PC-3 (cell line): ENCODE results near the gene CLEC18C.
"Not testable (repeated sequence)": the region's sequence is repeated elsewhere in the genome, so short reads cannot be mapped to it uniquely, and the experiment has no call there.

Experiments
- CTCF ChIP-seq: fragments of 300-600 bp; sonication (generic); conservative IDR thresholded peaks from 2 replicates; pipeline ENCODE4 v1.5.1; 2017; ENCODE audit warnings: antibody characterized with exemption, low read depth, mild to moderate bottlenecking, low read length
- EZH2 ChIP-seq: fragments of 300-600 bp; sonication (generic); IDR thresholded peaks from one replicate; pipeline ENCODE4 v1.6.1; 2017; ENCODE audit warnings: antibody characterized with exemption, mild to moderate bottlenecking, low read length; ENCODE audit not compliant: unreplicated experiment

- TF ChIP-seq CTCF, EZH2: not testable (repeated sequence)
Observed at GRCh38 chr16:70127706-70128105, 45.9 kb upstream of the CLEC18C start.
